Psoas muscle (tissue), 8 donors: Measurements from ENCODE around the gene ENTPD1. TPM values are rescaled to one million over a fixed set of nuclear protein-coding genes. Genes with fewer than 3 reads are reported as not detected.

Experiments
- ATAC-seq, 4 donors: fragments of 200-7000 bp; cut with Tn5 transposase; one replicate each; pipeline ENCODE4 v1.9.1; 2020; ENCODE audit warnings: moderate library complexity in 3 of 4, mild to moderate bottlenecking in 2 of 4
- DNase-seq, 2 donors: peaks; one replicate each; pipeline ENCODE4 v3.0.0-alpha.2; 2020
- H3K27ac ChIP-seq: fragments of 200-600 bp; one replicate; pipeline ENCODE4 v1.8.0; 2022
- H3K27me3 ChIP-seq, 3 donors: fragments of 200-600 bp in 1 of 3; one replicate each; pipeline versions ENCODE4 v1.6.1 to v1.8.0; 2013 to 2022; ENCODE audit warnings: low read length in 2 of 3, mild to moderate bottlenecking in 2 of 3, moderate library complexity in 1 of 3; ENCODE audit not compliant: insufficient read depth in 3 of 3
- H3K36me3 ChIP-seq, 2 donors: fragments of 200-600 bp in 1 of 2; one replicate each; pipeline versions ENCODE4 v1.6.1 to v1.8.0; 2013 to 2022; ENCODE audit warnings: low read depth in 1 of 2, mild to moderate bottlenecking in 1 of 2, moderate library complexity in 1 of 2; ENCODE audit not compliant: insufficient read depth in 1 of 2
- H3K4me1 ChIP-seq: fragments of 200-600 bp; one replicate; pipeline ENCODE4 v1.8.0; 2022
- H3K4me3 ChIP-seq: fragments of 200-600 bp; one replicate; pipeline ENCODE4 v1.8.0; 2022; ENCODE audit warnings: mild to moderate bottlenecking
- H3K9me3 ChIP-seq: fragments of 200-600 bp; one replicate; pipeline ENCODE4 v1.8.0; 2022
- CTCF ChIP-seq: fragments of 200-600 bp; IDR thresholded peaks from one replicate; pipeline ENCODE4 v1.8.0; 2022; ENCODE audit warnings: antibody characterized with exemption
- WGBS, 3 donors: extraction: QIAGEN DNeasy Blood & Tissue Kit; methylation state at CpG; one replicate each; pipeline versions ENCODE4 v1.1.6 to v1.1.7; 2013; 5-methylcytosine and 5-hydroxymethylcytosine counted together
- intact Hi-C, 2 donors: fragments of 100-400 bp; cut with DNase I; formaldehyde crosslinking; loops; one replicate each; pipeline versions ENCODE4 v1.11.0 to v1.14.2; 2022
- polyA plus RNA-seq, 3 donors: library from polyadenylated mRNA; stranded (reverse); fragments of 200-250 nt; gene quantifications; one replicate each; pipeline ENCODE4 v1.2.3, GENCODE V29; 2013
- total RNA-seq, 4 donors: library from RNA; stranded (reverse); fragmentation: NEBNext Ultra II Directional in 2 of 4; extraction: Animal tissue kit (Norgen Biotek cat#: 25700) in 2 of 4; gene quantifications; one replicate each; pipeline versions ENCODE4 v1.2.1 to v1.2.4, GENCODE V29; 2021 to 2023
- donor health status: healthy with polysubstance abuse.
- donor health status: DM: no; HTN: no; CAD: no; lungs with moderate emphysema.
- donor health status: Bipolar disorder and iron deficiency.
- donor health status: healthy.
- donor health status: DM: yes; HTN: yes; CAD: no.
- donor health status: DM: no; HTN: no; CAD: no.
- donor health status: DM: no; HTN: no; CAD: no.
- donor health status: DM: yes; HTN: yes; CAD: no.

ENTPD1 gene
- total and polyA plus RNA-seq, 7 donors, result 1.4 to 3.9 (median 1.7) TPM

- intact Hi-C loops, result no loop called here
- ATAC-seq, result no peak
- Histone ChIP-seq H3K27me3 (peaks cover 0 to 1% (median 0%) of the 10 kb centered on the region in 3 donors), H3K36me3 (no peaks in the 10 kb centered on the region), H3K4me3 (no peak overlapping the region), H3K27ac (no peak overlapping the region), H3K4me1 (no peaks in the 10 kb centered on the region), H3K9me3 (no peaks in the 10 kb centered on the region)
- WGBS, 3 donors, result 87 to 91% (median 90%) methylated on average over 2 of the region's 2 CpGs
- no peak for TF ChIP-seq CTCF
- DNase-seq, result no peak
Observed at GRCh38 chr10:95835149-95835860, 79.3 kb downstream of the ENTPD1 start.

GRCh38 chr10:95835911-95836310, 79.9 kb downstream of the ENTPD1 start:
- DNase-seq (no peak), ATAC-seq (no peak)
- Histone ChIP-seq H3K4me1 (no peaks in the 10 kb centered on the region), H3K36me3 (no peaks in the 10 kb centered on the region), H3K27ac (no peak overlapping the region), H3K4me3 (no peak overlapping the region), H3K27me3 (peaks cover 0 to 1% (median 0%) of the 10 kb centered on the region in 3 donors), H3K9me3 (no peaks in the 10 kb centered on the region)
- intact Hi-C loops, result no loop called here
- TF ChIP-seq CTCF, result no peak

- Histone ChIP-seq H3K27me3 (peaks cover 0 to 1% (median 0%) of the 10 kb centered on the region in 3 donors), H3K36me3 (no peaks in the 10 kb centered on the region), H3K4me3 (no peak overlapping the region), H3K9me3 (no peaks in the 10 kb centered on the region), H3K4me1 (no peaks in the 10 kb centered on the region), H3K27ac (no peak overlapping the region)
- ATAC-seq, result no peak
- no peak for TF ChIP-seq CTCF
- 63 to 67% (median 63%) methylated on average over 5 of the region's 5 CpGs for WGBS, 3 donors
- intact Hi-C loops, result no loop called here
- DNase-seq, result no peak
Observed at GRCh38 chr10:95836610-95837355, 80.8 kb downstream of the ENTPD1 start.

- no peaks in the 10 kb centered on the region for H3K4me1 ChIP-seq
- WGBS, 3 donors, result 35 to 50% (median 49%) methylated on average over 1 of the region's 1 CpG
Observed at GRCh38 chr10:95837356-95837776, 81.4 kb downstream of the ENTPD1 start.

More at GRCh38 chr10:95837356-95837776, 81.4 kb downstream of the ENTPD1 start:
- no peak for ATAC-seq
- H3K27ac ChIP-seq, result no peak overlapping the region
- no peaks in the 10 kb centered on the region for H3K9me3 ChIP-seq
- intact Hi-C loops, result no loop called here
- H3K36me3 ChIP-seq, result no peaks in the 10 kb centered on the region
- no peak for DNase-seq
- H3K27me3 ChIP-seq, result peaks cover 0 to 1% (median 0%) of the 10 kb centered on the region in 3 donors
- no peak overlapping the region for H3K4me3 ChIP-seq
- TF ChIP-seq CTCF, result no peak
